ENCODE measurements around the gene SYMPK.

Gene SYMPK

GRCh38 chr19:45767410-45767880 is 95.5 kb downstream of the SYMPK start:
- Histone ChIP-seq H3K36me3 (ENCODE audit: low read length) (no peaks in the 10 kb centered on the region), H3K27ac (ENCODE audit: low read depth, low read length) (no peak overlapping the region), H3K27me3 (ENCODE audit: low read length) (no peaks in the 10 kb centered on the region)

GRCh38 chr19:45766869-45767346 is 96.0 kb downstream of the SYMPK start:
- no peak overlapping the region for H3K4me2 ChIP-seq (ENCODE audit: low read depth, low read length, poor library complexity, severe bottlenecking)

More at GRCh38 chr19:45767410-45767880, 95.5 kb downstream of the SYMPK start:
- no peaks in the 10 kb centered on the region for H3K79me2 ChIP-seq (ENCODE audit: insufficient read depth, low read length)
- H2AFZ ChIP-seq (ENCODE audit: low read depth, low read length, severe bottlenecking), result no peak overlapping the region
- no peak overlapping the region for H3K4me3 ChIP-seq (ENCODE audit: insufficient read depth, low read length, poor library complexity, severe bottlenecking)
- no peak overlapping the region for H3K9ac ChIP-seq (ENCODE audit: low read length)
- no peak for TF ChIP-seq CTCF (IDR thresholded peaks at IDR 0.05; ENCODE audit: insufficient read depth, low read length, poor library complexity, severe bottlenecking)
- TF ChIP-seq EZH2phosphoT487 (conservative IDR thresholded peaks at IDR 0.05; ENCODE audit: low read length), result no peak
- H3K9me2 ChIP-seq (replicated peaks; ENCODE audit: insufficient read depth, low read length), result no peaks in the 10 kb centered on the region
- no peak overlapping the region for H3K4me2 ChIP-seq (ENCODE audit: low read depth, low read length, poor library complexity, severe bottlenecking)
- H3K9me3 ChIP-seq (ENCODE audit: insufficient read depth, low read length), result no peaks in the 10 kb centered on the region
- no peaks in the 10 kb centered on the region for H4K20me1 ChIP-seq (ENCODE audit: low read depth, low read length)
- no peaks in the 10 kb centered on the region for H3F3A ChIP-seq (ENCODE audit: insufficient read depth)

GRCh38 chr19:45766296-45766868 is 96.6 kb downstream of the SYMPK start:
- no peak overlapping the region for H3K27ac ChIP-seq (ENCODE audit: low read depth, low read length)
- H3K4me3 ChIP-seq (ENCODE audit: insufficient read depth, low read length, poor library complexity, severe bottlenecking), result no peak overlapping the region
- H3K9me2 ChIP-seq (replicated peaks; ENCODE audit: insufficient read depth, low read length), result no peaks in the 10 kb centered on the region
- H3K36me3 ChIP-seq (ENCODE audit: low read length), result no peaks in the 10 kb centered on the region
- H2AFZ ChIP-seq (ENCODE audit: low read depth, low read length, severe bottlenecking), result no peak overlapping the region
- TF ChIP-seq CTCF (IDR thresholded peaks at IDR 0.05; ENCODE audit: insufficient read depth, low read length, poor library complexity, severe bottlenecking) (no peak), EZH2phosphoT487 (conservative IDR thresholded peaks at IDR 0.05; ENCODE audit: low read length) (no peak)
- no peaks in the 10 kb centered on the region for H3K79me2 ChIP-seq (ENCODE audit: insufficient read depth, low read length)
- no peaks in the 10 kb centered on the region for H3F3A ChIP-seq (ENCODE audit: insufficient read depth)
- no peaks in the 10 kb centered on the region for H3K9me3 ChIP-seq (ENCODE audit: insufficient read depth, low read length)
- H3K27me3 ChIP-seq (ENCODE audit: low read length), result no peaks in the 10 kb centered on the region
- H3K9ac ChIP-seq (ENCODE audit: low read length), result no peak overlapping the region
- H3K4me2 ChIP-seq (ENCODE audit: low read depth, low read length, poor library complexity, severe bottlenecking), result no peak overlapping the region
- H4K20me1 ChIP-seq (ENCODE audit: low read depth, low read length), result no peaks in the 10 kb centered on the region

More at GRCh38 chr19:45766869-45767346, 96.0 kb downstream of the SYMPK start:
- H3K9me2 ChIP-seq (replicated peaks; ENCODE audit: insufficient read depth, low read length), result no peaks in the 10 kb centered on the region
- H3K36me3 ChIP-seq (ENCODE audit: low read length), result no peaks in the 10 kb centered on the region
- no peak overlapping the region for H3K4me3 ChIP-seq (ENCODE audit: insufficient read depth, low read length, poor library complexity, severe bottlenecking)
- no peaks in the 10 kb centered on the region for H3K79me2 ChIP-seq (ENCODE audit: insufficient read depth, low read length)
- H2AFZ ChIP-seq (ENCODE audit: low read depth, low read length, severe bottlenecking), result no peak overlapping the region
- no peak overlapping the region for H3K27ac ChIP-seq (ENCODE audit: low read depth, low read length)
- no peaks in the 10 kb centered on the region for H3K27me3 ChIP-seq (ENCODE audit: low read length)
- H3K9ac ChIP-seq (ENCODE audit: low read length), result no peak overlapping the region
- no peak for TF ChIP-seq EZH2phosphoT487 (conservative IDR thresholded peaks at IDR 0.05; ENCODE audit: low read length)
- no peak for TF ChIP-seq CTCF (IDR thresholded peaks at IDR 0.05; ENCODE audit: insufficient read depth, low read length, poor library complexity, severe bottlenecking)
- no peaks in the 10 kb centered on the region for H4K20me1 ChIP-seq (ENCODE audit: low read depth, low read length)
- H3K9me3 ChIP-seq (ENCODE audit: insufficient read depth, low read length), result no peaks in the 10 kb centered on the region
- H3F3A ChIP-seq (ENCODE audit: insufficient read depth), result no peaks in the 10 kb centered on the region
